DMS153 treated with DMSO at 0.1 percent for 48 hours (cell line): Measurements from ENCODE around the gene SCYGR6.

Experiments
- DNase-seq: peaks from one replicate; lab custom pipeline; 2025; ENCODE audit not compliant: unreplicated experiment; lab: John Stamatoyannopoulos, UW

SCYGR6 gene

DNA sequence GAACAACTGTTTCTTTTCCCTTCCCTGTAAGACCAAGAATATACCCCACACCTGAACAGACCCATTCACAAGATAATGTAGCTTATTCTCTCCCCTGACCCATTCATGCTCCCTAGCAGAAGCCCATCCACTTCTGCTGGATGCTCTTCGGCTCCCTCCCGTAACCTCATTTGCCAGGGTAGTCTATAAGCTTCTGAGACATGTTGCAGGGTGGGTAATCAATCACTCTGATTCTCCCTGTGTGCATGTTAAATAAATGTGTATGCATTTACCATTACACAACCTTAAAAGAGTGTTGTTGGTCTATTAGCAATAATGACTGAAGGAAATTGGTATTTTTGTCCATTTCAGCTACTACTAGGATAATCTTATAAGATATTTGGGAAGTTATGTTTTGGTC is 8.1 kb downstream of the SCYGR6 start:
- DNase-seq, result no peak

DNA sequence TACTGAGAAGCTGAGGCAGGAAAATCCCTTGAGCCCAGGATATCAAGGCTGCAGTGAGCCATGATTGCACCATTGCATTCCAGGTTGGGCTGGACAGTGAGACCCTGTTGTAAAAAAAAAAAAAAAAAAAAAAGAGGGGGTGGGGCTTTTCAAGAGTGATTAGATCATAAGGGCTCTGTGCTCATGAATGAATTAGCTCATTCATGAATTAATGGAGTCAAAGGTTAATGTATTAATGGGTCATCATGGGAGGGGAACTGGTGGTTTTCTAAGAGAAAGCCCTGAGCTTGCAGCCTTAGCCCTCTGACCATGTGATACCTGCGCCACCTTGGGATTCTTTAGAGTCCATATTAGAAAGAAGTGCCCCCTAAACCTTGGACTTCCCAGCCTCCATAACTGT is 11.3 kb downstream of the SCYGR6 start:
- no peak for DNase-seq

DNA sequence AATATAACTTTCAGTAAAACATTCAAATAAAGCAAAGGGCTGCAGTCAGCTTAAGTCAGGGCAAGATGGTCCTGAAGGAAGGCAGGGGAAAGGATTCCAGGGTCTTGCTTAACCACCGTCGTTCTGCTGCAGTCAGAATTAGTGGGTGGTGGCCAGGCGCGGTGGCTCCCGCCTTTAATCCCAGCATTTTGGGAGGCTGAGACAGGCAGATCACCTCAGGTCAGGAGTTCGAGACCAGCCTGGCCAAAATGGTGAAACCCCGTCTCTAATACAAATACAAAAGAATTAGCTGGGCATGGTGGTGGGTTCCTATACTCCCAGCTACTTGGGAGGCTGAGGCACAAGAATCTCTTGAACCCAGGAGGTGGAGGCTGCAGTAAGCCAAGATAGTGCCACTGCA is 13.6 kb downstream of the SCYGR6 start:
- no peak for DNase-seq

DNA sequence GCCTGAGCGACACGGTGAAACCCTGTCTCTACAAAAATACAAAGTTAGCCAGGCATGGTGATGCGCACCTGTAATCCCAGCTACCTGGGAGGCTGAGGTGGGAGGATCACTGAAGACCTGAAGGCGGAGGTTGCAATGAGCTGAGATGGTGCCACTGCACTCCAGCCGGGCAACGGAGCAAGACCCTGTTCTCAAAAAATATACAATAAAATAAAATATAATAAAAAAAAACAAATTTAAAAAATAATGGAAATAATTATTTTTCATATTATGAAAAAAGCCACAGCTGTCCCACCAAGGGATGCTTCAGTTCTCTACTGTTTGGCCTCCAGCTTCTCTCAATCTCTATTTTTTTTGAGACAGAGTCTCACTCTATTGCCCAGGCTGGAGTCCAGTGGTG is 17.2 kb downstream of the SCYGR6 start:
- DNase-seq, result no peak

DNA sequence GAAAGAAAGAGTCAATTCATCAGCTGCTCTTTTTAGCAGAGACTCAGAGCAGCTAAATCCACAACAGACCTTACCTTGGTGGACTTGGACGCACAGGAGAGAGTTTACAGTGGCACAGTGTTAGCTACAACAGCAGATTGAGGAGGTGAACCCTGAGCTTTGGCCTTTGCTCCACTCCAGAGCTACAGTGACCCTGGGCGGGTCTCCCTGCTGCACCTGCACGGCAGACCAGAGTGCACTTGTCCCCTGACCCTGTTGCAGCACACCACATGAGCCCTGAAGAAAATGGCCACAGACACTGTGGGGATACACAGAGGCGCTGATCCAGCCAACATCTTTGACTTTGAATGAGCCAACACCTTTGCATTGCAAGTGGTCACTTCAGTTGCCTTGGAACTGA is 17.7 kb downstream of the SCYGR6 start:
- no peak for DNase-seq

DNA sequence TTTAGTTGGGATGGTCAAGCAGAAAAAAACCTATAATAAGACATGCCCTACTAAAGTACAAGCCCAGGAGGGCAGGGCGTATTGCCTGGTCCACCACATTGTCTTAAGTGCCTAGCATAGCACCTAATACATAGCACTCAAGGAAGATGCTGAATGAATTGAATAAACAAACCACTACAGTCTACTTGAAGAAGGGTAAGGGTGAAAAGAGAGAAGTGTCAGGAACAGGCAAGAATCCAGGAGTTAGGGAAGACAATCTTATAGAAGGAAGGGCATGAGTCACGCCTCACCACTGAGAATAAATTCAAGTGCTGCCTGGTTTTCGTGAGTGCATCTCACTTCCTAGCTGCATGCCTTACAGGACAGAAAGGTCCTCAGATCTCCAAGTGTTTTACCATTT is 20.6 kb downstream of the SCYGR6 start:
- DNase-seq, result no peak

DNA sequence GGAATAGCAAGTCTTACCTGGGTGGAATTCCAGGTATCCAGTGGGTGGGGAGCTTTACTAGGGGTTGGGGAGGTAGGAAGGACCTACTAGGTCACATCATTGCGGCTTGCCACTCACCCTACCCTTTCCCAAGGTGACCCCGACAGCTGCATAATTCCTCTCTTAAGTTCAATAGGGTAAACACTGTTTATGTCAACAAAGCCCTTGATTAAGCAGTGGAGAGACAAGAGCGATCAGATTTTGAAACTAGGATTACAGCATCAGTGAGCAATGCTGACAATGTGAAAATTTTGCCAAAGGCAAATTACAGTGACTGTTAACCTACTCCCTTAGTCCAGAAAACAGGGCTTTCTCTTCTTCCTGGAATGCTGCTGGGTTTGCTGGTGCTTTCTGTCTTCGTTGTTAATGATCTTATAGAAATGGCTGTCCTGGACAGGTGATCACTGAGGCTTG is 21.3 kb downstream of the SCYGR6 start:
- DNase-seq, result no peak

DNA sequence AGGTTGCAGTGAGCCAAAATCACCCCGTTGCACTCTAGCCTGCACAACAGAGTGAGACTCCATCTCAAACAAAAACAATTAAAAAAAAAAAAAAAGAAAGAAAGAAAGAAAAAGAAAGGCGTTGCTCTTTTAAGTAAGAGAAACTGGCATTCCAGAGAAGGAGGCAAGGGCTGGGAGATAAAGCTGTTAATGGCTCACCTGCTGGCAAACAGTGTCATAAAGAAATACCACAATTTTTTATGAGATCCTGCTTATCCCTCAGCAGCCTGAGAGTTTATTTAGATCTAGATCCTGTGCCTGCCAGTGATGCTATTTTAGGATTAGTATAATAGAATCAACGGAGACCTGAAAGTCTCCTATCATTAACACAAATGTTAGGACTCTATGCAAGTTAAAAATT is 23.0 kb downstream of the SCYGR6 start:
- no peak for DNase-seq

DNA sequence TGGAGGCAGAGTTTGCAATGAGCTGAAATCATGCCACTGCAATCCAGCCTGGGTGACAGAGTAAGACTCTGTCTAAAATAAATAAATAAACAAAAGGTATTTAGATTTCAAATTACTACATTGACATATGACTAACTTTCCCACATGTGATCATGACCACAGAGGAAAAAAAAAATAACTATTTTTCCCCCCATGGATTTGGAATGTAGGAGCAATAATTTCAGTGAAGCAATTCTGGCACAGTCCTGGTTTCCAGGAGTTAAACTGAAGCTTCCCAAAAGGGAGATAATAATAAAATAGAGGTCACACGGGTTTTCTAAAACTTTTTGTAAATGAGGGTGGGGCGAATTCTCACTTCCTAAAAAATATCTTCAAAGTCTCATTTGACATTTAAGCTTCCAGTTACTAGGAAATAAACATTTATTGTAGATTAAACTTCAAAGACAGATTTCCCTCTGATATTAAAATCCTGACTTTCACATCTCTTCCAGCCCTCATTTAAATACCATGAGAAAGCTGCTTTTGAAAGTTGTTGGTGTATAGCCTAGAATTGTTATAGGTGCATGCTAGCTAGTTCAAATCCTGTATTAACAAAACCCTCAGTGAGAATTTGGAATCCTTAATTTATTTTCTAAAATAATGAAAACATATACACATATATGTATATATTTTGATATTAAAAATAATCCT is 27.4 kb downstream of the SCYGR6 start:
- no peak for DNase-seq

DNA sequence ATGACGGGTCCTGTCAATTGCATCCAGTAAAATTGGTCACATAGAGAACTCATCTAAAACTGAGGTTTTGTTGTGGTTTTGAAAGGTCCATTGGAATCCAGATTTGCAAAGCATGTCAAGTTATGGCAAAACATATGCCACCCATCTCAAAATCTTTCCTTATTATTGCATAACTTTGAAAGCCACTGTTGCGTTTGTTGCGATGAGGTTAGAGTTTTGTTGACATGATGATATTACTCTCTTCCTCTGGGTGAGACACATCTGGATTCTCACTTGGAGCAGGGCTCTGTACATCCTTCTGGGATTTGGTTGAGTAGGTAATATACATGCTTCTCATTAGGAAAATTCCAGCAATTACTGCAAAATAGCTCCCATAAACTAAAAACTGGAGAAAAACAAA is 37.4 kb downstream of the SCYGR6 start:
- no peak for DNase-seq

DNA sequence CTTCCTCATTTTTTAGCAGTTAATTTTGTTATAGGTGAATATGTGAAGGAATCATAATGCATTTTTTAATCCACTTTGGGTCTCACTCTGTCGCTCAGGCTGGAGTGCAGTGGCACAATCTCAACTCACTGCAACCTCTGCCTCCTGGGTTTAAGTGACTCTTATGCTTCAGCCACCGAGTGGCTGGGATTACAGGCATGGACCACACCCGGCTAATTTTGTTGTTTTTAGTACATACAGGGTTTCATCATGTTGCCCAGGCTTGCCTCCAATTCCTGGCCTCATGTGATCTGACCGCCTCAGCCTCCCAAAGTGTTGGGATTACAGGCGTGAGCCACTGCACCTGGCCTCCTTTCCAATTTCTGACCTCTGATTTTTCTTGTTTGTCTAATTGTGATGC is 40.3 kb downstream of the SCYGR6 start:
- DNase-seq, result no peak

DNA sequence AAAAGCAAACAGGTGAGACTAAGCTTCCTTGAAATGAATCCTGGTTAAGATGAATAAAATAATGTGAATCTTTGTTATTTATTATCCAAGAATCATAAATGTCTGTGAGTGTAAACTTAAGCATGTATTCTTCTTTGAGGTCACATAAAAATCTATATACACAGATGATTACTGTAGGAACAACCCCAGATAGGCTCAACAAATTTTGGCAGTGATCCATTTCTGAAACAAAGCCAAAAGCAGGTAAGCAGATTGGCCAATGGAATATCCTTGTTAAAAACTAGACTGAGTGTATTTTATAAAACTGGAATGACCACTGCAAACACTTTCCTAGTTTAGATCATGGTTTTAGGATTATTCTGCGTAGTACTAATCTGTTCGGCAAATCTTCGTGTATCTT is 46.6 kb downstream of the SCYGR6 start:
- DNase-seq, result no peak

DNA sequence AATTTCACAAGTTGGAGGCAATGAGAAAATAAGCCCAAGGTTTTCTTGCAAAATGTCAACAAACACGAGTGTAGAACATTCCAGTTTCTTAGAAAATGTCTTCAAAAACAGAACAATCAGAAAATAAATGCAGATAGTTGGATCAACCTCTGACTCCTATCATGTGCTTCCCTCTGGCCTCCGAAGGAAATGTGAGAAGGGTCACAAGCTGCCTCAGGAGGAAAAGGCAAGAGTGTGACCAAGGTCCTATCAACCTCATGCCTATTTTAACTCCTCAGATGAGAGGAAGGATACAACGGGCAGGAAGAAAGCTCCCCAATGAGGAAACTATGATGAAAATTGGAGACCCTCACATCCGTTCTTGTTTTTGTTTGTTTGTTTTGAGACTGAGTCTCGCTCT is 50.1 kb downstream of the SCYGR6 start:
- DNase-seq, result no peak
